ENCODE measurements around the gene GSN. TPM values are rescaled to one million over a fixed set of nuclear protein-coding genes. Genes with fewer than 3 reads are reported as not detected.

GSN gene
- total RNA-seq, 2 donors from 2014 or later, result 390 to 690 TPM

GRCh38 chr9:121283856-121284732, 16.1 kb downstream of the GSN start:
- H3K4me3 ChIP-seq, result no peak overlapping the region
- no peak for DNase-seq (ENCODE audit: low spot score)
- no peaks in the 10 kb centered on the region for H3K36me3 ChIP-seq
- no peaks in the 10 kb centered on the region for H3K9me3 ChIP-seq
- no peaks in the 10 kb centered on the region for H3K27me3 ChIP-seq (replicated peaks; ENCODE audit: insufficient read depth)
- TF ChIP-seq CTCF (IDR thresholded peaks at IDR 0.05) (no peak), POLR2AphosphoS5 (IDR thresholded peaks at IDR 0.05) (no peak), POLR2A (IDR thresholded peaks at IDR 0.05) (no peak)
- WGBS, result 52% methylated on average over 11 of the region's 11 CpGs
- intact Hi-C loops (cut with DNase I), result loop anchor here (10.0 kb wide), 1 partner anchor 359 kb away; the partner anchor contains the start of gene TRAF1
- H3K27ac ChIP-seq, result peak overlapping the region; percentile 85 to 90
- peaks cover 9% of the 10 kb centered on the region for H3K4me1 ChIP-seq (replicated peaks)

DNA sequence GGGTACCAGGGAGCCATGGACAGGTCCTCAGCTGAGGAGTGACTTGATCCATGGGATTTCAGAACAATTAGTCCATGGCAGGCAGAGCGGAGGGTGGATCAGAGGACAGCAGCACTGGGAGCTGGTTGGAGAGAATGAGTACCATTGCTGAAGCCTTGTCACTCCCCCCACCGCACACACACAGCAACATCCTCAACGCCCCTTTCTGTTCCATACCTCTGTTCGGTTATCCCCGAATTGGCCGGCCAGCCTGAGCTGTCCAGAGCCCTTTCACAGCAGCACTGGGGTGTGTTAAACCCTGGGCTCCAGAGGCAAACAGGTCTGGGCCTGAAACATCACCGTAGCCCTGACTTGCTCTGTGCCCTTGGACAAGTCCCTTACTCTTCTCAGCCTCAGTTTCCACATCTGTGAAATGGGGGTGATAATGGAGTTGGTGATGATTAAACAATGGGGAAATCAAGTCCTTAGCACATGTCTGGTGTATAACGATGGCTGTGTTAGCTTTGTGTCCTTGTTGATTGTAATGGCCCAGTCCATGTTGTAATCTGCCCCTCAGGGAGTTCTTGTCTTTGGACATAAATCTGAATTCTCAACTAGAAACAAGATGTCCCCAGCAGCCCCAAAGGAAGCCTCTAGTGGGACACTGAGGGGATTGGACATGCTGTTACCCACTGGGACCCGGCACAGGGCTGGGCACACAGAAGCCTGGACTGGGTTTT, 16.9 kb downstream of the GSN start:
- no peak for DNase-seq (ENCODE audit: low spot score)
- H3K9me3 ChIP-seq, result no peaks in the 10 kb centered on the region
- 88% methylated on average over 9 of the region's 9 CpGs for WGBS
- no peak overlapping the region for H3K4me3 ChIP-seq
- intact Hi-C loops (cut with DNase I), result loop anchor here (5.0 to 10.0 kb wide), 2 partner anchors 37 to 360 kb away; partner anchors contain the start of gene TRAF1
- no peak for TF ChIP-seq POLR2A (IDR thresholded peaks at IDR 0.05)
- no peak for TF ChIP-seq POLR2AphosphoS5 (IDR thresholded peaks at IDR 0.05)
- TF ChIP-seq CTCF (IDR thresholded peaks at IDR 0.05), result no peak
- H3K27me3 ChIP-seq (replicated peaks; ENCODE audit: insufficient read depth), result no peaks in the 10 kb centered on the region
- H3K4me1 ChIP-seq (replicated peaks), result peaks cover 9% of the 10 kb centered on the region
- no peaks in the 10 kb centered on the region for H3K36me3 ChIP-seq
- H3K27ac ChIP-seq, result peak overlapping the region; percentile 85 to 90

- Histone ChIP-seq H3K36me3 (no peaks in the 10 kb centered on the region), H3K27me3 (replicated peaks; ENCODE audit: insufficient read depth) (no peaks in the 10 kb centered on the region), H3K4me3 (no peak overlapping the region), H3K4me1 (replicated peaks) (peaks cover 9% of the 10 kb centered on the region), H3K9me3 (no peaks in the 10 kb centered on the region), H3K27ac (peak overlapping the region; percentile 85 to 90)
- intact Hi-C loops (cut with DNase I), result loop anchor here (5.0 to 10.0 kb wide), 2 partner anchors 36 to 361 kb away; partner anchors contain the start of gene TRAF1
- peak; percentile 45 for DNase-seq (ENCODE audit: low spot score)
- WGBS, result 24% methylated on average over 18 of the region's 18 CpGs
- peak; percentile 61 for TF ChIP-seq POLR2AphosphoS5 (IDR thresholded peaks at IDR 0.05)
- peak; percentile 23 for TF ChIP-seq POLR2A (IDR thresholded peaks at IDR 0.05)
- no peak for TF ChIP-seq CTCF (IDR thresholded peaks at IDR 0.05)
These were observed 18.1 kb downstream of the GSN start for GRCh38 chr9:121285835-121286687.

GRCh38 chr9:121286688-121286972, 18.7 kb downstream of the GSN start:
- Histone ChIP-seq H3K27me3 (replicated peaks; ENCODE audit: insufficient read depth) (no peaks in the 10 kb centered on the region), H3K9me3 (no peaks in the 10 kb centered on the region), H3K36me3 (no peaks in the 10 kb centered on the region), H3K4me3 (no peak overlapping the region), H3K4me1 (replicated peaks) (peaks cover 9% of the 10 kb centered on the region), H3K27ac (peak overlapping the region; percentile 85 to 90)
- no peak for DNase-seq (ENCODE audit: low spot score)
- 26% methylated on average over 2 of the region's 2 CpGs for WGBS
- TF ChIP-seq POLR2A (IDR thresholded peaks at IDR 0.05) (no peak), POLR2AphosphoS5 (IDR thresholded peaks at IDR 0.05) (no peak), CTCF (IDR thresholded peaks at IDR 0.05) (no peak)
- intact Hi-C loops (cut with DNase I), result loop anchor here (5.0 to 10.0 kb wide), 2 partner anchors 36 to 362 kb away; partner anchors contain the start of gene TRAF1
